HUDEP-2 (cell line): ENCODE results near the gene SPPL2B.

ENCODE experiments used
- DNase-seq, 76 experiments: peaks; one replicate each; lab custom pipeline; 2025; ENCODE audit not compliant: unreplicated experiment in 76 of 76; lab: John Stamatoyannopoulos, UW

Gene SPPL2B

DNA sequence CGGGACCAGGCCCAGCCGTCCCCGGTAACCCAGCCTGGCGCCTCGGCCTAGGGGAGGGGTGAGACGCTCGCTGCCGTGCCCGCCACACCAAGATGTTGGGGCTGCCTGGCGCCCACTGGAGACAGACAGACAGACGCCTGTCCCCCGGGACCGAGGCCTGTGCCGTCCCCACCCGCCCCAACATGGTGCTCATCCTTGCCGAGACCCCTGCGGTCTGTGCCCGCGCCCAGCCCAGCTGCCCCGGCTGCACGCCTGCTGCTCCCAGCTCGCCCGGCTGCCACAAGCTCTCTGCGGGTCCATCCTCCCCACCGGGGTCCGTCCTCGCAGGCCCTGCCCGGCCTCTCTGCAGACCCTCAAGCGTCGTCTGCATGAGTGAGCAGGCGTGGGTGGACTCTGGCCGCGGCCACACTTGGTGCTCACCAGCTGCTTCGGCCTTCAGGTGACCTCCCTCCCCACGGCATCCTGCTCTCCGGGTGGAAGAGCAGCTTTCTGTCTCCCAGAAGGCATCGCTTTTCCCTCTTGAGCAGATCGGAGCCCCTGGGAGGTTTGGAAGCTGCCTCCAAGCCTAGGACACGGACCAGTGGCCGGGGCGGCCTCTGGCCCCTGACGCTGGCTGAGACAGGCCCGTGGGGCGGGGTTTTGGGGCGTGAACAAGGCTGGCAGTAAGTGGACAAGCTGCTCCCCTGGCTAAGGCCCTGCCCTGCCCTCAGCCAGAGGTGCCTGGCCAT is 24.8 kb downstream of the SPPL2B start:
- no peak for DNase-seq

GRCh38 chr19:2353887-2354592 is 25.6 kb downstream of the SPPL2B start:
- DNase-seq, result no peak

- DNase-seq, result no peak
Observed at GRCh38 chr19:2354670-2355069, 26.2 kb downstream of the SPPL2B start.

GRCh38 chr19:2355168-2356035 is 26.9 kb downstream of the SPPL2B start:
- DNase-seq, result peak in 7 of 76 experiments; percentile 18 to 40 (median 23)

DNA sequence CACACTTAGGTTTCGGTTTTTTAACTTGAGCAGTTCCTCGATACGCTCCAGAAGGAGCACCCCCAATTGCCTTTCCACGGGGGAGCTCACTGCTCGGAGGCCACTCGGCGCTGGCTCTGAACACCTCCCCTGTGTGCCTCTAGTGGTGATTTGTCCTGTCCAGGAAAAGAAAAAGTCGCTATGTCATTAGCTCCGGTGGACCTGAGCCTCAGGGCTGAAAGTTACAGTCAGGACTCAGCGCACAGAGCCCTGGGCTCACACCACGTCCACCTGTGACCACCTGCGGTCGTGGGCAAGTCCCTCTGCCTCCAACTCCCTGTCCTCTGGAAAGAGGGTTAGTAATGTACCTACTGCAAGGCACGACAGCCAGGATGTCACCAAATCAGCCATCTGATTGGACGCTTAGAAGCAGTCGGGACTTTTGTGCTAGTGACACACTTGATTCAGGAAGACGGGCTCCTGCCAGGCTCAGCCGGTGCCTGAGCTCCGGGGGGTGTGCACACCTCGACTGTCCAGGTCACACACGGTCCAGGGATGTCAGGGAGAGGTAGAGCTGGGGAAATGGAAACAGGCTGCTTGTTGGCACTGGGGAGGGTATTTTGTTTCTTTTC is 27.7 kb downstream of the SPPL2B start:
- no peak for DNase-seq

DNA sequence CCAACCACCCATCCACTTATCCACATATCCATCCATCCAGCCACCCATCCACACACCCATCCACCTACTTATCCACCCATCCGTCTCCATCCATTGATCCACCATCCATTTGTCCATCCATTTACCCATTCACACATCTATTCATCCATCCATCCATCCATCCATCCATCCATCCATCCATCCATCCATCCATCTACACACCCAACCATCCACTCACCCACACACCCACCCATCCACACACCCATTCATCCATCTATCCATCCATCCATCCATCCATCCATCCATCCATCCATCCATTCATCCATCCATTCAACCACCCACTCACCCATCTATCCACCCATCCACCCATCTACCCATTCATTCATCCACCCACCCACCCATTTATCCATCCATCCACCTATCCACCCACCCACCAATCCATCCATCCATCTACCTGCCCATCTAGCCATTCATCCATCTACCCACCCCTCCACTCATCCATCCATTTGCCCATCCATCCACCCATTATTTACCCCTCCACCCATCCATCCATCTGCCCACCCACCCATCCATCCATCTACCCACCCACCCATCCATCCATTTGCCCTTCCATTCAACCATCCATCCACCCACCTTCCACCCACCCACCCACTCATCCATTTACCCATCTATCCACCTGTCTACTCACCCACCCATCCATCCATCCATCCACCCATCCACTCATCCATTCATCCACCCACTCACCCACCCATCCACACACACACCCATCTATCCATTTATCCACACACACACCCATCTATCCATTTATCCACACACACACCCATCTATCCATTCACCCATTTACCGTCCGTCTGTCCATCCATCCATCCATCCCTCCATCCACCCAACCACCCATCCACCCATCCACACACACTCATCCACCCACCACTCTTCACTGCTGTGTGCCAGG is 29.1 kb downstream of the SPPL2B start:
- no peak for DNase-seq

DNA sequence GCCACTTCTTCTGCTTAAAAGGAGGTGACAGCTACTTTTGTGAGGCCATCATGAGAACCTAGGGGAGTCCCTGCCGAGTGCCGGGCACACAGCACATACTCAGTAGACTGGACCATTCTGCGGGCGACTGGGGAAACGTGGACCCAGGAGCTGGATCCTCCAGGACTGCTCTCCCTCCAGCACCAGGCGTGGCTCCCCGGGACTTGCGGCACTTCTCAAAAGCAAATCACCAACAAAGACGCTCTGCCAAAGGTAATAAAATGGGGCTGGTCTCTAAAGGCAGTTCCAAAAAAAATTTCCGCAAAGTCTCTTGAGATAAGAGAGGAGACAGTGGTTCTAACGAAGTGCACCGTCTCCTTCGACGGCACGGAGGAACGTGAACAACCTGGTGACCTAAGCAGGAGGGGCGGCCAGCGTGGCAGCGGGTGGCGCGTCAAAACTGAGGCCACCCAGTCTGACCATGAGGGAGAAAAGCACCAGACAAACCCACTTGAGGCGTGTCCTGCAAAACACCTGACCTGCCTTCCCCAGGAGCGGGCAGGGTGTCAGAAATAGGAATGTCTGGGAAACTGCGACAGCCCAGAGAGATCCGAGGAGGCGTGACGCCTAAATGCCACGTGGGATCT is 30.2 kb downstream of the SPPL2B start:
- no peak for DNase-seq

DNA sequence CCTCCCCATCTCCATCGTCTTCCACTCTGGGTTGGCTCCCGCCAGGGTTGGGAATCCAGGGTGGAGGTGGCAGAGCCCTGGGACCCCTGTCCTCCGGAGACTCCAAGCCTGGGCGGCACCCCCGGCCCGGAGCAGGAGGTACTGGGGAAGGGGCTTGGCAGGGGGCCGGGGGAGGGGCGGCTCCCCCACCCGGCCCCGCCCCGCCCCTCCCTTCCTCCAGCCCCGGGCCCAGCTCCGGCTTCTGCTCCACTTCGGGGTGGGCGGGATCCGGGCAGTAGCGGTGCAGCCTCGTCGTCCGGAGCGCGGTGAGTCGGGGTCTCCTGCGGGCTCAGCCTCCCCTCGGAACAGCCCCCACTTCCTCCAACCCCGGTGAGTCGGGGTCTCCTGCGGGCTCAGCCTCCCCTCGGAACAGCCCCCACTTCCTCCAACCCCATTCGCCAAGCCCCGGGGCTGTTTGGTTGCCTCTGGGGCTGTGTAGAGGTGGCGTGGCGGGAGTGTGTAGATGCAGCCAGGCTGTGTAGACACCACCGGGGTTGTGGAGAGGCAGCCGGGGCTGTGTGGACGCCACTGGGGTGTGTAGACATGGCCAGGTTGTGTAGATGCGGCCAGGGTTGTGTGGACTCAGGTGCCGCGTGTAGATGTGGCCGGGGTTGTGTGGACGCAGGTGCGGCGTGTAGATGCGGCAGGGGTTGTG is 31.7 kb downstream of the SPPL2B start, which contains the start of gene TMPRSS9:
TMPRSS9 (plus strand) TSS at position 274 of the 694 bp plus-strand sequence. CDS start 29,521 bp downstream, outside the sequence.
- no peak for DNase-seq

- DNase-seq, result no peak
Observed at GRCh38 chr19:2360833-2361232, 32.3 kb downstream of the SPPL2B start.

DNA sequence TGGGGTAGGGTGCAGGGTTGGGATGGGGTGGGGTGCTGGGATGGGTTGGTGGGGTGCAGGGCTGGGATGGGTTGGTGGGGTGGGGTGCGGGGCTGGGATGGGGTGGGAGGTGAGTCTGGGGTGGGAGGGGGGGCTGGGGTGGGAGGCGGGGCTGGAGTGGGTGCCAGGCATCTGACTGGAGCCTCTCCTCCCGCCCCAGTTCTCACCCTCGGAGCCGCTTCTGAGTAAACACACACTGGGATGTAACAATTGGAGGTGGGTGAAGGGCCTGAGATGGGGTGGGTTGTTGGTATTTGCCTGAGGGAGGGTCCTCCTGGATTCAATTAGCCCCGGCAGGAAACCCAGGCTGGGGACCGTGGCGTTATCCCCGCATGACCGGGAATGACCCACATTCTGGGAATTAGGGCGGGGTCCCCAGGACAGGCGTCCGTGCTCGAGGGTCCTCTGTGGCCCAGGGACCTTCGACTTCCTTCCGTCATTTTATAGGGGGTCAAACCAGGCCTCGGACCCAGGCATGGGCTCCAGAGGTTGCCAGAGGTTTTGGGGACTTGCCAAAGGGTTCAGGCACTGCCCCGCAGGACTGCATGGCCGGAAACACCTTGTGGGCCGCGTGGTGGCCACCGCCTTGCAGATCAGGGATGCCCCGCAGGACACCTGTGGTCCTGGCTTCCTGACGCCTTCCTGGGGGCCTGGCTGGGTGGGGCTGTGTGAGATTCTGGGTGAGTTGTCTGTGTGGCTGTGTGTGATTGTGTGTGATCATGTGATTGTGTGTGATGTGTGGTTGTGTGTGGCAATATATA is 33.0 kb downstream of the SPPL2B start:
- DNase-seq, result no peak

DNA sequence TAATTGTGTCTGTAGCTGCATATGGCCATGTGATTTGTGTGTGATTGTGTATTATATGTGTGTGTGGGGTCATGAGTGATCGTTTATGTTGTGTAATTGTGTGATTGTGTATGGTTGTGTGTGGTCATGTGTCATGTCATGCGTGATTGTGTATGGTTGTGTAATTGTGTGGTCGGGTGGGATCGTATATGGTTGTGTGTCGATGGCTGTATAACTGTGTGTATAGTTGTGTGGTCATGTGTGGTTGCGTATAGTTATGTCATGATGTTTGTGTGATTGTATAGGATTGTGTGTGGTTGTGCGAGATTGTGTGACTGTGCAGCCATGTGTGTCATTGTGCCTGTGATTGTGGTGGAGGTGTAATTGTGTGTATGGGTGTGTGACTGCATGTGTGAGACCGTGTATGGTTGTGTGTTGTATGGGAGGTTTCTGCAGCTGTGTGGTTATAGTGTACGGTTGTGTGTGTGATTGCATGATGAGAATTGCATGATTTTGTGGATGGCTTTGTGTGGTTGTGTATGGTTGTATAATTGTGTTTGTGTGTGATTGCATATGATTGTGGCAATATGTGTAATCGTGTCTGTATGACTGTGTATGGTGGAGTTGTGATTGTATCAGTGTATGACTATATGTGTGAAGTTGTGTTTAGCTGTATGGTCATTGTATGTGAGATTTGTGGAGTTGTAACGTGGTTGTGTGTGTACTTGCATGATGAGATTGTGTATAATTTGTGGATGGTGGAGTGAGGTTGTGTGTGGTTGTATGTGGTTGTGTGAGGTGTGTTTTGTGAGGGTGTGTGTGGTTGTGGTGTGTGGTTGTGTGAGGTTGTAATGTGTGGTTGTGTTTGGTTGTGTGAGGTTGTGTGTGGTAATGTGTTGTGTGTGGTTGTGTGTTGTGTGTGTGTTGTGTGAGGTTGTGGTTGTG is 33.8 kb downstream of the SPPL2B start:
- no peak for DNase-seq

- DNase-seq, result no peak
Observed at GRCh38 chr19:2362970-2363300, 34.5 kb downstream of the SPPL2B start.

DNA sequence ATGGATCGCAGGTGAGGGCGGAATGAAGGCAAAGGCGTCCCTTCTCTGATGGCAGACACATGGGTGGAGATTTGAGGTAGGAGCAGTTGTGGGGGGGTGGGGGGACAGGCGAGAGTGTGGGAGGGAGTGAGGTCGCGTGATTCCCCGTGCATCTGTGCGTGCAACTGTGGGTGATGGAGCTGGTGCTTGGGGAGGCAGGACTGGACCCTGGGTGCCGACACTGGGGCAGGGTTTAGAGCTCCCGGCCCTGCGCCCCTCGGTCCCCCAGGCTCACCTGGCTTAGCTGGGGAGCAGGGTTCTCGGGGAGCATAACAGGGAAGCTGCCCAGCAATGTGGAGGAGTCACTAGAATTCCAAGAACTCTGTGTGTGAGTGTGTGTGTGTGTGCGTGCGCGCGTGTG is 34.9 kb downstream of the SPPL2B start:
- DNase-seq, result no peak

DNA sequence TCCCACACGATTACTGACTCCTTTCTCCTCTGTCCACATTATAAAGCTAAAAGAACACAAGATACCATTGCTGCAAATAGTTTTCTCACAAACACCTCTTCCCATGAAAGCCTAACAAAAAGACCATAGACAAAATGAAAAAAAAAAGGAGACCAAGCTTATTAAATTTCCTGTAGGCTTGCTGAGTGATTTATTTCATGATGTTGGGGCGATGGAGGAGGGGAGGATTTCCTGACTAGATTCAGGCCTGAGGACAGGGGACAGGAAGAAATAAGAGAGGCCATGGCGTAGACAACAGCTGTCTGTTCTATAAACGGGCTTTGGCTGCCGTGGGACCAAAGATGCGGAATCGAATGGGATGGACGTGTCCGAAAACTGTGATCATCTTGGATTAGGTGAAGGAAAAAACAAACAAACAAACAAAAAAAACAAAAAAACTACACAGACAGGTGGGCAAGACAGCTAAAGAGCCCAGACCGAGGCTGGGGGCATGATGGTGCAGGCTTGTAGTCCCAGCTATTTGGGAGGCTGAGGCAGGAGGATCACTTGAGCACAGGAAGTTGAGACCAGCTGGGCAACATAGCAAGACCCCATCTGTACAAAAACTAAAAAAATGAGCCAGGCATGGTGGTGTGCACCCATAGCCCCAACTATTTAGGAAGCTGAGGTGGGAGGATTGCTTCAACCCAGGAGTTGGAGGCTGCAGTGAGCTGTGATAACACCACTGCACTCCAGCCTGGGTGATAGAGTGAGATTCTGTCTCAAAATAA is 36.9 kb downstream of the SPPL2B start:
- DNase-seq, result no peak

GRCh38 chr19:2371656-2372055 is 43.2 kb downstream of the SPPL2B start:
- DNase-seq, result no peak

GRCh38 chr19:2372076-2372612 is 43.7 kb downstream of the SPPL2B start:
- DNase-seq, result no peak
